Osteocyte (in vitro differentiated cells): ENCODE results near the gene ATF7. TPM values are rescaled to one million over a fixed set of nuclear protein-coding genes. Genes with fewer than 3 reads are reported as not detected.
A peak's percentile ranks its signal among the peaks of the same experiment; 100 is the strongest.

Source experiments
- DNase-seq: peaks from one replicate; pipeline ENCODE4 v3.0.0; 2021; ENCODE audit warnings: mixed read lengths; ENCODE audit not compliant: unreplicated experiment; ENCODE audit errors: extremely low spot score
- H3K27ac Mint-ChIP-seq: one replicate; pipeline ENCODE4 v1.8.0; 2021; ENCODE audit warnings: mild to moderate bottlenecking, mixed read lengths; ENCODE audit not compliant: unreplicated experiment
- H3K27me3 Mint-ChIP-seq: one replicate; pipeline ENCODE4 v1.8.0; 2021; ENCODE audit warnings: mixed read lengths; ENCODE audit not compliant: unreplicated experiment
- H3K36me3 Mint-ChIP-seq: one replicate; pipeline ENCODE4 v1.8.0; 2021; ENCODE audit warnings: mixed read lengths; ENCODE audit not compliant: unreplicated experiment
- H3K4me1 Mint-ChIP-seq: one replicate; pipeline ENCODE4 v1.8.0; 2021; ENCODE audit warnings: mixed read lengths; ENCODE audit not compliant: unreplicated experiment
- H3K4me3 Mint-ChIP-seq: one replicate; pipeline ENCODE4 v1.8.0; 2021; ENCODE audit warnings: mild to moderate bottlenecking, moderate library complexity, mixed read lengths; ENCODE audit not compliant: unreplicated experiment
- H3K9me3 Mint-ChIP-seq: one replicate; pipeline ENCODE4 v1.8.0; 2021; ENCODE audit warnings: mixed read lengths; ENCODE audit not compliant: unreplicated experiment
- CTCF ChIP-seq: fragments of 200-600 bp; sonication (generic); IDR thresholded peaks from 2 replicates; pipeline ENCODE4 v1.5.0; 2021; ENCODE audit warnings: antibody characterized with exemption, mild to moderate bottlenecking, moderate library complexity
- total RNA-seq: library from RNA; stranded (reverse); gene quantifications from 2 replicates; pipeline ENCODE4 v1.2.1, GENCODE V29; 2021

ATF7 gene
- total RNA-seq, 1 donor from 2014 or later = 50.0 TPM

GRCh38 chr12:53493610-53494391 is 132.4 kb downstream of the ATF7 start:
- peak overlapping the region; percentile 98 for H3K27ac Mint-ChIP-seq
- H3K36me3 Mint-ChIP-seq = no peaks in the 10 kb centered on the region
- H3K4me1 Mint-ChIP-seq = peaks cover 44% of the 10 kb centered on the region
- no peak for DNase-seq
- H3K4me3 Mint-ChIP-seq = peak overlapping the region; percentile 87
- H3K9me3 Mint-ChIP-seq = no peaks in the 10 kb centered on the region
- no peaks in the 10 kb centered on the region for H3K27me3 Mint-ChIP-seq
- no peak for TF ChIP-seq CTCF

DNA sequence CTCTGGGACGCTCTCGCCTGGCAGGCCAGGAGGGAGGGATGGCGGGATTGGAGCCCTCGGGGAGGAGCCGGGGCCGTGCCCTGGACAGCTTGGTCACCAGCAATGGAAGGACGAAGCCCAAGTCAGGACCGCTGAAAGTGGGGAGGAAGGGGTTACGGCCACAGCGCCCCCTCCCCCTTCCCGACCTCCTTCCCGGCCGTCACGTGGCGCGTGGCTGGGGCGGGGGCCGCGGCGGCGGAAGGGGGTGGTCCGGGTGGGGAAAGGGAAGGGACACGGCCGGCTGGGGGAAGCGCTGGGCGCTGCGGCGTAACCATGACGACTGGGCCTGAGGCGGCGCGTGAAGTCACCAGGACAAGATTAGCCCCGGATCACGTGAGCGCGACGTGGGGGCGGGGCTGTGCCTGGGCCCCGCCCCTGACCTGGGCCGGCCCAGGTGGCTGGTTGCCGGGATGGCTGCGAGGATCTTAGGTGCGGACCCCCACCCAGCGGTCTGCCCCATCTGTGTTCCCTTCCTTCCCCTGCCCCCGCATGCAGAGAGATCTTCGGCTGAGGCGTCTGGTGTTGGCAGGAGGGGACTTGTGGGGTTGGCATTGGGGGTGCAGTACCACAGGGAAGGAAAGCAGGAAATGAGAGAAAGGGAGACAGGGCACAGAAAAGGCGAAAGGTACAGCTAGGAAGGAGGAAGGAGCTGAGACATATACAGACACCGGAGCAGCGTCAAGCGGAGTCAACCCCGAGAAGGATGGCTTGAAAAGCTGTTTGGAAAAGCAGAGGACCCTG is 133.2 kb downstream of the ATF7 start:
- H3K27me3 Mint-ChIP-seq = no peaks in the 10 kb centered on the region
- H3K9me3 Mint-ChIP-seq = no peaks in the 10 kb centered on the region
- H3K4me1 Mint-ChIP-seq = peaks cover 37% of the 10 kb centered on the region
- no peak for TF ChIP-seq CTCF
- DNase-seq = peak; percentile 97
- H3K27ac Mint-ChIP-seq = peak overlapping the region; percentile 98
- no peaks in the 10 kb centered on the region for H3K36me3 Mint-ChIP-seq
- peak overlapping the region; percentile 87 for H3K4me3 Mint-ChIP-seq

GRCh38 chr12:53492188-53492587 is 134.0 kb downstream of the ATF7 start:
- H3K4me1 Mint-ChIP-seq = peaks cover 35% of the 10 kb centered on the region
- no peak for TF ChIP-seq CTCF
- H3K27me3 Mint-ChIP-seq = no peaks in the 10 kb centered on the region
- H3K9me3 Mint-ChIP-seq = no peaks in the 10 kb centered on the region
- H3K4me3 Mint-ChIP-seq = peak overlapping the region; percentile 87
- peak overlapping the region; percentile 98 for H3K27ac Mint-ChIP-seq
- no peaks in the 10 kb centered on the region for H3K36me3 Mint-ChIP-seq
- DNase-seq = no peak

DNA sequence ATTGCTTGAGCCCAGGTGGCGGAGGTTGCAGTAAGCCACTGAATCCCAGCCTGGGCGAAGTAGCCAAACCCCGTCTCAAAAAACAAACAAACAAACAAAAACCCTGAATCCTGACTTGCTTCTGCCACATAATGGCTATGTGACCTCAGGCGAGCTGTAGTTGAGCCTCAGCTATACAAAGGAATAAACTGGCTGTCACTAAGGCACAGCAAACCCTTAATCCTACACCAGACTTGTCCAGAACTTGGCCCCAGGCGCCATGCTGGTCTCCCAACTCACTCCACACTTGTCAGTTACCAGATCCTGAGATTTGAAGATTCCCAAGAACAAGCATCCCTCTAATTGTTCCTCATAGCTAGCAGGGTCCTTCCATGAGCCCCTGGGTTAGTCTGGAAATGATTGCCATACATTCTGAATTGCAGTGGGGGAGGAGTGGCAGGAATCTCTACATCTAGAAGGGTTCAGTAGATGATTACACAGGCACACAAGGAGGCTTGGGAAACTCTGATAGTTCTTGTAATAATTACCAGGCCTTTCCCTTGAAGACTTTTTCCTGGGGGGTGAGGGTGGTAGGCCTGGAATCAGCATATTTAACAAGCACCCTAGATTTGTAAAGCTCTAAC is 136.8 kb downstream of the ATF7 start:
- Mint-ChIP-seq H3K4me3 (no peak overlapping the region), H3K4me1 (peaks cover 21% of the 10 kb centered on the region), H3K27ac (no peak overlapping the region), H3K27me3 (no peaks in the 10 kb centered on the region), H3K9me3 (no peaks in the 10 kb centered on the region), H3K36me3 (peaks cover 6% of the 10 kb centered on the region)
- no peak for DNase-seq
- no peak for TF ChIP-seq CTCF
